ENCODE measurements around the gene SMAD6. TPM values are rescaled to one million over a fixed set of nuclear protein-coding genes. Genes with fewer than 3 reads are reported as not detected.

SMAD6 gene
- total and polyA plus RNA-seq, 10 of the 15 experiments (the other 5 are each of a cell fraction or from before 2014, with no cell fraction given) = under 0.01 to 0.10 (median 0.03) TPM; not detected in 7

DNA sequence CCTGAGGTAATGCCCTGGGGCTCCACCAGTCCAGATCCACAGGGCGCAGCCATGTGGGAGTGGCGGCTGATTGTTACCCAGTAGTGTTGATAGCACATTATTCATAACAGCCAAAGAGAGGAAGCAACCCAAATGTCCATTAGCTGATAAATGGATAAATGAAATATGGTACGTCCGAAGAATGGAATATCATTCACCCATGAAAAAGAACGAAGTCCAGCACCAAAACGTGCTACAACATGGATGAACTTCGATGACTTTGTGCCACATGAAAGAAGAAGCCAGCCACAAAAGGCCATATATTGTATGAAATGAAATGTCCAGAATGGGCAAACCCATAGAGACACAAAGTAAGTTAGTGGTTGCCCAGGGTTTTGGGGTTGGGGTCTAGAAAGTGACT lies 6.4 kb downstream of the SMAD6 start:
- no TSS peak for BruUV-seq (replicated peaks)
- H3K36me3 ChIP-seq (ENCODE audit: control insufficient read depth in 2 of 2, insufficient read depth in 2 of 2, low read length in 1 of 2) = no peaks in the 10 kb centered on the region
- H3K4me1 ChIP-seq (ENCODE audit: control insufficient read depth, insufficient read depth, low read length) = peaks cover 12% of the 10 kb centered on the region
- WGBS (ENCODE audit: insufficient coverage, insufficient replicate concordance, low lambda C conversion rate, missing lambda C conversion rate) = 78% methylated on average over 7 of the region's 7 CpGs
- H3K9me3 ChIP-seq (replicated peaks; ENCODE audit: control insufficient read depth, insufficient read depth, low read length) = no peaks in the 10 kb centered on the region
- SMC1A ChIA-PET (ENCODE audit: uncharacterized antibody, unreplicated experiment) = no interaction called here
- in situ Hi-C loops (cut with MboI) (no loop called here), intact Hi-C loops (cut with micrococcal nuclease; ENCODE audit: unreplicated experiment) (loop anchor here (10.0 kb wide), 1 partner anchor 94 kb away; no protein-coding TSS in a partner anchor)
- no peak overlapping the region for H3K4me2 ChIP-seq (ENCODE audit: control insufficient read depth, insufficient read depth)
- H2AFZ ChIP-seq (ENCODE audit: control insufficient read depth, low read depth, low read length) = no peak overlapping the region
- ATAC-seq = no peak
- no peak for TF ChIP-seq KAT2A (conservative IDR thresholded peaks at IDR 0.05; ENCODE audit: control insufficient read depth, low read depth, low read length)
- TF ChIP-seq JUND (IDR thresholded peaks at IDR 0.05; ENCODE audit: low read depth, low read length) = no peak
- TF ChIP-seq TAF1 (IDR thresholded peaks at IDR 0.05; ENCODE audit: borderline replicate concordance, low read depth, low read length) = no peak
- TF ChIP-seq PML (IDR thresholded peaks at IDR 0.05; ENCODE audit: low read length) = no peak
- TF ChIP-seq TARDBP (IDR thresholded peaks at IDR 0.05; ENCODE audit: borderline replicate concordance) = no peak
- no peak for TF ChIP-seq SUPT20H (IDR thresholded peaks at IDR 0.05; ENCODE audit: borderline replicate concordance, control insufficient read depth, low read depth, low read length)
- no peak for TF ChIP-seq MEF2B (IDR thresholded peaks at IDR 0.05; ENCODE audit: partially characterized antibody, poor library complexity, severe bottlenecking)
- H3K79me2 ChIP-seq (ENCODE audit: control insufficient read depth, insufficient read depth, low read length) = no peaks in the 10 kb centered on the region
- H3K9ac ChIP-seq (ENCODE audit: control insufficient read depth, insufficient read depth, low read length) = no peak overlapping the region
- CTCF ChIA-PET = interaction anchor here (1.2 to 1.3 kb wide), 3 partner anchors 11 to 90 kb away, joined by 3 read pairs; no protein-coding TSS in a partner anchor
- no peak for FAIRE-seq
- peaks cover 6 to 9% of the 10 kb centered on the region in 2 experiments for H3K27me3 ChIP-seq (replicated peaks in 1 of 2; ENCODE audit: control insufficient read depth in 2 of 2, insufficient read depth in 2 of 2, low read length in 1 of 2)
- no peak for DNase-seq (ENCODE audit: low read depth, low spot score)
- POLR2A ChIA-PET = no interaction called here
- no peak overlapping the region for H3K4me3 ChIP-seq
- RAD21 ChIA-PET (ENCODE audit: unreplicated experiment) = no interaction called here
- H3K27ac ChIP-seq (ENCODE audit: control insufficient read depth, insufficient read depth) = no peak overlapping the region
- peaks cover 4% of the 10 kb centered on the region for H4K20me1 ChIP-seq (ENCODE audit: control insufficient read depth, insufficient read depth)

DNA sequence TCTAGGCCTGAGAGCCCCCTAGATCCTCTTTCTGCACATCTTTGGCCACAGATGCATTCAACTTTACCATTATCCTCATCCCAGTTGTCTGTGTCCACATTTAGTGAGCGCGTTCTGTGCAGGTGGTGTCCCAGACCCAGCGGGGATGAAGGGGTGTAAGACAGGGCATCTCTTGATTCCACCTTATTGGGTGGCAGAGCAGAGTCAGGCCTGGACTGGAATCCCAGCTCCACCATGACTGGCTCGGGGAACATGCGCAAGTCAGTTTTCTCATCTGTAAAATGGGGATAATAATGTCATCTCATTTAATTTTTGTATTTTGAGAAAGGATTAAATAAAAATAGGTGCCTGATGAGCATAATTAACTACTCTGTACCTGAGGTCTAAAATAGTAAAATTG lies 7.8 kb downstream of the SMAD6 start:
- SMC1A ChIA-PET (ENCODE audit: uncharacterized antibody, unreplicated experiment) = interaction anchor here (1.4 kb wide), 1 partner anchor 62 kb away, joined by 4 read pairs; no protein-coding TSS in a partner anchor
- ATAC-seq (no peak), FAIRE-seq (no peak), DNase-seq (ENCODE audit: low read depth, low spot score) (no peak)
- no TSS peak for BruUV-seq (replicated peaks)
- WGBS (ENCODE audit: insufficient coverage, insufficient replicate concordance, low lambda C conversion rate, missing lambda C conversion rate) = 78% methylated on average over 5 of the region's 5 CpGs
- in situ Hi-C loops (cut with MboI) = no loop called here
- H3K9ac ChIP-seq (ENCODE audit: control insufficient read depth, insufficient read depth, low read length) = no peak overlapping the region
- H4K20me1 ChIP-seq (ENCODE audit: control insufficient read depth, insufficient read depth) = no peaks in the 10 kb centered on the region; the same call in 1 of the 2 replicates
- H3K4me1 ChIP-seq (ENCODE audit: control insufficient read depth, insufficient read depth, low read length) = peaks cover 24% of the 10 kb centered on the region
- no peak overlapping the region for H2AFZ ChIP-seq (ENCODE audit: control insufficient read depth, low read depth, low read length)
- no peaks in the 10 kb centered on the region for H3K9me3 ChIP-seq (replicated peaks; ENCODE audit: control insufficient read depth, insufficient read depth, low read length)
- H3K27me3 ChIP-seq (replicated peaks in 1 of 2; ENCODE audit: control insufficient read depth in 2 of 2, insufficient read depth in 2 of 2, low read length in 1 of 2) = peaks cover 0 to 2% of the 10 kb centered on the region in 2 experiments; a peak in 2 of 4 replicates
- H3K27ac ChIP-seq (ENCODE audit: control insufficient read depth, insufficient read depth) = no peak overlapping the region
- intact Hi-C loops (cut with micrococcal nuclease; ENCODE audit: unreplicated experiment) = loop anchor here (5.0 to 10.0 kb wide), 2 partner anchors 57 to 95 kb away; no protein-coding TSS in a partner anchor
- TF ChIP-seq, protein P1, sequence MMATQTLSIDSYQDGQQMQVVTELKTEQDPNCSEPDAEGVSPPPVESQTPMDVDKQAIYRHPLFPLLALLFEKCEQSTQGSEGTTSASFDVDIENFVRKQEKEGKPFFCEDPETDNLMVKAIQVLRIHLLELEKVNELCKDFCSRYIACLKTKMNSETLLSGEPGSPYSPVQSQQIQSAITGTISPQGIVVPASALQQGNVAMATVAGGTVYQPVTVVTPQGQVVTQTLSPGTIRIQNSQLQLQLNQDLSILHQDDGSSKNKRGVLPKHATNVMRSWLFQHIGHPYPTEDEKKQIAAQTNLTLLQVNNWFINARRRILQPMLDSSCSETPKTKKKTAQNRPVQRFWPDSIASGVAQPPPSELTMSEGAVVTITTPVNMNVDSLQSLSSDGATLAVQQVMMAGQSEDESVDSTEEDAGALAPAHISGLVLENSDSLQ (IDR thresholded peaks at IDR 0.05) = 0 out of 2 replicates have a peak, but pooled peaks have one; percentile 22
- TF ChIP-seq, protein P2, sequence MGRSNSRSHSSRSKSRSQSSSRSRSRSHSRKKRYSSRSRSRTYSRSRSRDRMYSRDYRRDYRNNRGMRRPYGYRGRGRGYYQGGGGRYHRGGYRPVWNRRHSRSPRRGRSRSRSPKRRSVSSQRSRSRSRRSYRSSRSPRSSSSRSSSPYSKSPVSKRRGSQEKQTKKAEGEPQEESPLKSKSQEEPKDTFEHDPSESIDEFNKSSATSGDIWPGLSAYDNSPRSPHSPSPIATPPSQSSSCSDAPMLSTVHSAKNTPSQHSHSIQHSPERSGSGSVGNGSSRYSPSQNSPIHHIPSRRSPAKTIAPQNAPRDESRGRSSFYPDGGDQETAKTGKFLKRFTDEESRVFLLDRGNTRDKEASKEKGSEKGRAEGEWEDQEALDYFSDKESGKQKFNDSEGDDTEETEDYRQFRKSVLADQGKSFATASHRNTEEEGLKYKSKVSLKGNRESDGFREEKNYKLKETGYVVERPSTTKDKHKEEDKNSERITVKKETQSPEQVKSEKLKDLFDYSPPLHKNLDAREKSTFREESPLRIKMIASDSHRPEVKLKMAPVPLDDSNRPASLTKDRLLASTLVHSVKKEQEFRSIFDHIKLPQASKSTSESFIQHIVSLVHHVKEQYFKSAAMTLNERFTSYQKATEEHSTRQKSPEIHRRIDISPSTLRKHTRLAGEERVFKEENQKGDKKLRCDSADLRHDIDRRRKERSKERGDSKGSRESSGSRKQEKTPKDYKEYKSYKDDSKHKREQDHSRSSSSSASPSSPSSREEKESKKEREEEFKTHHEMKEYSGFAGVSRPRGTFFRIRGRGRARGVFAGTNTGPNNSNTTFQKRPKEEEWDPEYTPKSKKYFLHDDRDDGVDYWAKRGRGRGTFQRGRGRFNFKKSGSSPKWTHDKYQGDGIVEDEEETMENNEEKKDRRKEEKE (IDR thresholded peaks at IDR 0.05) = no peak
- TF ChIP-seq MYC (IDR thresholded peaks at IDR 0.05; ENCODE audit: insufficient read depth, insufficient read length, insufficient replicate concordance, low read length, severe bottlenecking) (no peak), POLR2A (IDR thresholded peaks at IDR 0.05; ENCODE audit: low read depth, low read length) (no peak), BACH1 (IDR thresholded peaks at IDR 0.05; ENCODE audit: borderline replicate concordance) (no peak), TCF12 (IDR thresholded peaks at IDR 0.05; ENCODE audit: low read depth, low read length) (no peak), NRF1 (conservative IDR thresholded peaks at IDR 0.05; ENCODE audit: low read depth, low read length) (no peak)
- H3K79me2 ChIP-seq (ENCODE audit: control insufficient read depth, insufficient read depth, low read length) = no peaks in the 10 kb centered on the region
- H3K36me3 ChIP-seq (ENCODE audit: control insufficient read depth in 2 of 2, insufficient read depth in 2 of 2, low read length in 1 of 2) = no peaks in the 10 kb centered on the region
- H3K4me3 ChIP-seq = no peak overlapping the region
- CTCF ChIA-PET = interaction anchor here (1.0 to 1.3 kb wide), 2 partner anchors 10 to 91 kb away, joined by 3 read pairs; no protein-coding TSS in a partner anchor
- H3K4me2 ChIP-seq (ENCODE audit: control insufficient read depth, insufficient read depth) = no peak overlapping the region
- RAD21 ChIA-PET (ENCODE audit: unreplicated experiment) = no interaction called here
- POLR2A ChIA-PET = no interaction called here

All from GM12878 (cell line).